Measurements from ENCODE around the gene STH.

STH gene

GRCh38 chr17:45996282-45996937 lies 2.6 kb upstream of the STH start:
- no peaks in the 10 kb centered on the region for H3K79me2 ChIP-seq (ENCODE audit: control insufficient read depth, low read length)
- no peak overlapping the region for H3K27ac ChIP-seq (ENCODE audit: low read depth, low read length)
- H3K27me3 ChIP-seq (ENCODE audit: control insufficient read depth, low read length) = peaks cover 3% of the 10 kb centered on the region; the same call in 1 of the 2 replicates
- no peaks in the 10 kb centered on the region for H3K9me3 ChIP-seq (ENCODE audit: control insufficient read depth, insufficient read depth, low read length)
- no peaks in the 10 kb centered on the region for H4K20me1 ChIP-seq (ENCODE audit: control insufficient read depth, insufficient read depth, low read depth, low read length)
- H3K36me3 ChIP-seq (ENCODE audit: control insufficient read depth, low read length) = no peaks in the 10 kb centered on the region
- H3K4me1 ChIP-seq (ENCODE audit: control insufficient read depth, low read length) = no peaks in the 10 kb centered on the region
- H3K4me3 ChIP-seq (ENCODE audit: low read length) = no peak overlapping the region
- no peaks in the 10 kb centered on the region for H3F3A ChIP-seq (ENCODE audit: control insufficient read depth, insufficient read depth)
- no peak for TF ChIP-seq CTCF (IDR thresholded peaks at IDR 0.05; ENCODE audit: low read depth, low read length, poor library complexity, severe bottlenecking)
- no peak for TF ChIP-seq EZH2phosphoT487 (IDR thresholded peaks at IDR 0.05; ENCODE audit: borderline replicate concordance, low read length)
- H3K9me2 ChIP-seq (replicated peaks; ENCODE audit: control insufficient read depth, low read length) = no peaks in the 10 kb centered on the region
- H3K4me2 ChIP-seq (ENCODE audit: low read length) = no peak overlapping the region

GRCh38 chr17:45997166-45997565 lies 1.9 kb upstream of the STH start:
- Histone ChIP-seq H3K4me2 (ENCODE audit: low read length) (no peak overlapping the region), H3K79me2 (ENCODE audit: control insufficient read depth, low read length) (no peaks in the 10 kb centered on the region), H3K36me3 (ENCODE audit: control insufficient read depth, low read length) (no peaks in the 10 kb centered on the region), H3K9me2 (replicated peaks; ENCODE audit: control insufficient read depth, low read length) (no peaks in the 10 kb centered on the region), H3K4me3 (ENCODE audit: low read length) (no peak overlapping the region), H3K27me3 (ENCODE audit: control insufficient read depth, low read length) (peaks cover 3% of the 10 kb centered on the region; the same call in 1 of the 2 replicates), H3K9me3 (ENCODE audit: control insufficient read depth, insufficient read depth, low read length) (no peaks in the 10 kb centered on the region), H3F3A (ENCODE audit: control insufficient read depth, insufficient read depth) (no peaks in the 10 kb centered on the region), H4K20me1 (ENCODE audit: control insufficient read depth, insufficient read depth, low read depth, low read length) (no peaks in the 10 kb centered on the region; the same call in 1 of the 2 replicates), H3K27ac (ENCODE audit: low read depth, low read length) (no peak overlapping the region), H3K4me1 (ENCODE audit: control insufficient read depth, low read length) (no peaks in the 10 kb centered on the region)
- TF ChIP-seq EZH2phosphoT487 (IDR thresholded peaks at IDR 0.05; ENCODE audit: borderline replicate concordance, low read length) (no peak), CTCF (IDR thresholded peaks at IDR 0.05; ENCODE audit: low read depth, low read length, poor library complexity, severe bottlenecking) (no peak)

- H3K4me1 ChIP-seq (ENCODE audit: control insufficient read depth, low read length) = 0 out of 2 replicates have a peak, but pooled peaks cover under 1% of the 10 kb centered on the region
- no peaks in the 10 kb centered on the region for H3K9me2 ChIP-seq (replicated peaks; ENCODE audit: control insufficient read depth, low read length)
- H3K4me2 ChIP-seq (ENCODE audit: low read length) = no peak overlapping the region
- no peaks in the 10 kb centered on the region for H3F3A ChIP-seq (ENCODE audit: control insufficient read depth, insufficient read depth)
- H3K36me3 ChIP-seq (ENCODE audit: control insufficient read depth, low read length) = no peaks in the 10 kb centered on the region
- H3K9me3 ChIP-seq (ENCODE audit: control insufficient read depth, insufficient read depth, low read length) = no peaks in the 10 kb centered on the region
- no peak overlapping the region for H3K4me3 ChIP-seq (ENCODE audit: low read length)
- peaks cover 3% of the 10 kb centered on the region; the same call in 1 of the 2 replicates for H3K27me3 ChIP-seq (ENCODE audit: control insufficient read depth, low read length)
- H3K79me2 ChIP-seq (ENCODE audit: control insufficient read depth, low read length) = no peaks in the 10 kb centered on the region
- TF ChIP-seq CTCF (IDR thresholded peaks at IDR 0.05; ENCODE audit: low read depth, low read length, poor library complexity, severe bottlenecking) (no peak), EZH2phosphoT487 (IDR thresholded peaks at IDR 0.05; ENCODE audit: borderline replicate concordance, low read length) (no peak)
- no peaks in the 10 kb centered on the region; the same call in 1 of the 2 replicates for H4K20me1 ChIP-seq (ENCODE audit: control insufficient read depth, insufficient read depth, low read depth, low read length)
- H3K27ac ChIP-seq (ENCODE audit: low read depth, low read length) = no peak overlapping the region
Measured at GRCh38 chr17:45997624-45998023, 1.4 kb upstream of the STH start.
